Lower lobe of right lung (tissue), 2 donors: ENCODE data around the gene HLA-B. TPM values are rescaled to one million over a fixed set of nuclear protein-coding genes. Genes with fewer than 3 reads are reported as not detected.

ENCODE experiments used
- ATAC-seq, 2 donors: fragments of 200-7000 bp; cut with Tn5 transposase; one replicate each; pipeline ENCODE4 v1.9.1; 2020 to 2022; ENCODE audit warnings: mild to moderate bottlenecking in 2 of 2, moderate library complexity in 2 of 2
- DNase-seq: peaks from one replicate; pipeline ENCODE4 v3.0.0-alpha.2; 2020
- H3K27ac ChIP-seq: fragments of 200-600 bp; one replicate; pipeline ENCODE4 v1.8.0; 2022
- H3K27me3 ChIP-seq: fragments of 200-600 bp; one replicate; pipeline ENCODE4 v1.8.0; 2022; ENCODE audit warnings: low read depth
- H3K36me3 ChIP-seq: fragments of 200-600 bp; one replicate; pipeline ENCODE4 v1.8.0; 2022; ENCODE audit warnings: mild to moderate bottlenecking
- H3K4me1 ChIP-seq: fragments of 200-600 bp; one replicate; pipeline ENCODE4 v1.8.0; 2022
- H3K4me3 ChIP-seq: fragments of 200-600 bp; one replicate; pipeline ENCODE4 v1.8.0; 2022; ENCODE audit warnings: mild to moderate bottlenecking
- H3K9me3 ChIP-seq: fragments of 200-600 bp; one replicate; pipeline ENCODE4 v1.8.0; 2022
- intact Hi-C: fragments of 100-400 bp; cut with DNase I; formaldehyde crosslinking; loops from one replicate; pipeline ENCODE4 v1.11.0; 2022
- total RNA-seq: library from RNA; stranded (reverse); fragmentation: NEBNext Ultra II Directional; extraction: Animal tissue kit (Norgen Biotek cat#: 25700); gene quantifications from one replicate; pipeline ENCODE4 v1.2.1, GENCODE V29; 2021
- TF ChIP-seq, protein P1 (sequence below): fragments of 200-600 bp; IDR thresholded peaks from one replicate; pipeline ENCODE4 v1.8.0; 2022; ENCODE audit warnings: antibody characterized with exemption, mild to moderate bottlenecking
- donor health status: DM: no; HTN: yes; CAD: no; lungs with severe emphysema.

The HLA-B gene
- total RNA-seq, 1 donor from 2014 or later, result 2,736 TPM

DNA sequence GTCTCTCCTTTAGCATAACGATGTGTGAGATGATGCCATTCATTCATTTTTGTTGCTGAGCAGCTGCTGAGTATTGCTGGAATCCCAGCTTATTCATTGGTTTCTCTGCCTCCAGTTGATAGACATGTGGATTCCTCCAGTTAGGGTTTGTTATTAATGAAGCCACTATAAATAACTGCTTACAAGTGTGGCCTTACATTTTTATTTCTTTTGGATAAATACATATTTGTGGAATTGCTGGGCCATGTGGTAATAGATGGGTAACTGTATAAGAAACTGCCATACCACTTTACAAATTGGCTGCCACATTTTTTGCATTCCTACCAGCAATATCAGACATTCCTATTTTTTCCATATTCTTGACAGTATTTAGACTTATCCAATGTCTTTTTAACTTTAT is 2.6 kb upstream of the HLA-B start:
- Histone ChIP-seq H3K36me3 (peaks cover 9% of the 10 kb centered on the region), H3K4me3 (no peak overlapping the region), H3K27me3 (no peaks in the 10 kb centered on the region), H3K27ac (no peak overlapping the region), H3K9me3 (no peaks in the 10 kb centered on the region), H3K4me1 (peaks cover 12% of the 10 kb centered on the region)
- TF ChIP-seq, protein P1, sequence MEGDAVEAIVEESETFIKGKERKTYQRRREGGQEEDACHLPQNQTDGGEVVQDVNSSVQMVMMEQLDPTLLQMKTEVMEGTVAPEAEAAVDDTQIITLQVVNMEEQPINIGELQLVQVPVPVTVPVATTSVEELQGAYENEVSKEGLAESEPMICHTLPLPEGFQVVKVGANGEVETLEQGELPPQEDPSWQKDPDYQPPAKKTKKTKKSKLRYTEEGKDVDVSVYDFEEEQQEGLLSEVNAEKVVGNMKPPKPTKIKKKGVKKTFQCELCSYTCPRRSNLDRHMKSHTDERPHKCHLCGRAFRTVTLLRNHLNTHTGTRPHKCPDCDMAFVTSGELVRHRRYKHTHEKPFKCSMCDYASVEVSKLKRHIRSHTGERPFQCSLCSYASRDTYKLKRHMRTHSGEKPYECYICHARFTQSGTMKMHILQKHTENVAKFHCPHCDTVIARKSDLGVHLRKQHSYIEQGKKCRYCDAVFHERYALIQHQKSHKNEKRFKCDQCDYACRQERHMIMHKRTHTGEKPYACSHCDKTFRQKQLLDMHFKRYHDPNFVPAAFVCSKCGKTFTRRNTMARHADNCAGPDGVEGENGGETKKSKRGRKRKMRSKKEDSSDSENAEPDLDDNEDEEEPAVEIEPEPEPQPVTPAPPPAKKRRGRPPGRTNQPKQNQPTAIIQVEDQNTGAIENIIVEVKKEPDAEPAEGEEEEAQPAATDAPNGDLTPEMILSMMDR, result no peak
- intact Hi-C loops, result loop anchor here (10.0 kb wide), 1 partner anchor 85 kb away; the partner anchor contains the start of gene HLA-C
- no peak for ATAC-seq
- no peak for DNase-seq

DNA sequence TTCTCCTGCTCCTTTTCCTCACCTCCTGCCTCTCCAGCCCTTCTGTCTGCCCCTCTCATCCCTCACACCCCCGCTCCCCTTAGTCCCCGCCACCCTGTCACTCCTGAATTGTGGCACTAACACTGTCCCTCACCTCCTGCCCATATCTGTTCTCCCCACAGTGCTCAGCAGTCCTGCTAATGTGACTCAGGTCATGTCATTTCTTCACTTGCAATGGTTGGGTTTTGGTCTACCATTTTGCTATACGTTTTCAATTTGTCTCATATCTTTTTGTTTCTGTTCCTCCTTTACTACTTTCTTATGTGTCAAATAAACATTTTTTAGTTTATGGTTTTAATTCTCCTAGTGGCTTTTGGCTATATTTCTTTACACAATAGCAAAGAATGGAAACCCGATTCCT is 1.3 kb upstream of the HLA-B start:
- TF ChIP-seq, protein P1, result no peak
- Histone ChIP-seq H3K36me3 (peaks cover 22% of the 10 kb centered on the region), H3K4me1 (peaks cover 15% of the 10 kb centered on the region), H3K27ac (no peak overlapping the region), H3K9me3 (no peaks in the 10 kb centered on the region), H3K4me3 (no peak overlapping the region), H3K27me3 (no peaks in the 10 kb centered on the region)
- intact Hi-C loops, result loop anchor here (10.0 kb wide), 1 partner anchor 84 kb away; the partner anchor contains the start of gene HLA-C
- no peak for DNase-seq
- no peak for ATAC-seq

DNA sequence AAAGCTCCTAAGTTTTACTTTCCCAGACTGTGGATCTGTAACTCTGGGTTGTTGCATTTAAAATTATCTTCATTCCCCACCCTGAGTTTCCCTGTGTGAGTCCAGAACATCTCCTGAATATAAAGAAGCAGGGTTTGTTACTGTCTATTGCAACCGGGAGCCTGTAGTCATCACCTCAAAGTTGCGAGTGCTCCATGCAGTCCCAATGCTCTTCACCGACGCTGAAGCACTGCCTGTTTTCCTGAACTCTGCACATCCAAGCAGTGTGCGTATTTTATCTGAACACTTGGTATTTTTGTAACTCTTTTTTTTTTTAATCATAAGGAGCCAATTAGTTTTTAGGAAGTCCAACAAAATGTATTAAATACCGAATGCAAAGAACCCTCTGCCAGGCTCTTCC is 907 bp upstream of the HLA-B start:
- Histone ChIP-seq H3K4me3 (no peak overlapping the region), H3K4me1 (peaks cover 15% of the 10 kb centered on the region), H3K27ac (no peak overlapping the region), H3K27me3 (no peaks in the 10 kb centered on the region), H3K9me3 (no peaks in the 10 kb centered on the region), H3K36me3 (peaks cover 25% of the 10 kb centered on the region)
- TF ChIP-seq, protein P1, result no peak
- intact Hi-C loops, result loop anchor here (10.0 kb wide), 1 partner anchor 83 kb away; the partner anchor contains the start of gene HLA-C
- DNase-seq (no peak), ATAC-seq (no peak)

DNA sequence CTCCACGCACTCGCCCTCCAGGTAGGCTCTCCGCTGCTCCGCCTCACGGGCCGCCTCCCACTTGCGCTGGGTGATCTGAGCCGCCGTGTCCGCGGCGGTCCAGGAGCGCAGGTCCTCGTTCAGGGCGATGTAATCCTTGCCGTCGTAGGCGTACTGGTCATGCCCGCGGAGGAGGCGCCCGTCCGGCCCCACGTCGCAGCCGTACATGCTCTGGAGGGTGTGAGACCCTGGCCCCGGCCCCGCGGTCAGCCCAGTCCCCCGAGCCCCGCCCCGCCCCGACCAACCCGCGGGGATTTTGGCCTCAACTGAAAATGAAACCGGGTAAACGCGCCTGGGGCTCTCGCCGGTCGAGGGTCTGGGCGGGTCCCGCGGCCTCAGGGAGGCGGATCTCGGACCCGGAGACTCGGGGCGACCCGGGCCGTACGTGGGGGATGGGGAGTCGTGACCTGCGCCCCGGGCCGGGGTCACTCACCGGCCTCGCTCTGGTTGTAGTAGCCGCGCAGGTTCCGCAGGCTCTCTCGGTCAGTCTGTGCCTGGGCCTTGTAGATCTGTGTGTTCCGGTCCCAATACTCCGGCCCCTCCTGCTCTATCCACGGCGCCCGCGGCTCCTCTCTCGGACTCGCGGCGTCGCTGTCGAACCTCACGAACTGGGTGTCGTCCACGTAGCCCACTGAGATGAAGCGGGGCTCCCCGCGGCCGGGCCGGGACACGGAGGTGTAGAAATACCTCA is 598 bp downstream of the HLA-B start:
- H3K4me3 ChIP-seq, result peak overlapping the region; percentile 68
- no peaks in the 10 kb centered on the region for H3K27me3 ChIP-seq
- peaks cover 25% of the 10 kb centered on the region for H3K36me3 ChIP-seq
- TF ChIP-seq, protein P1, result no peak
- H3K9me3 ChIP-seq, result no peaks in the 10 kb centered on the region
- H3K4me1 ChIP-seq, result peaks cover 15% of the 10 kb centered on the region
- intact Hi-C loops, result loop anchor here (10.0 kb wide), 1 partner anchor 82 kb away; the partner anchor contains the start of gene HLA-C
- peak overlapping the region; percentile 84 for H3K27ac ChIP-seq
- DNase-seq (peak; percentile 75), ATAC-seq (peak; percentile 71 to 75)

DNA sequence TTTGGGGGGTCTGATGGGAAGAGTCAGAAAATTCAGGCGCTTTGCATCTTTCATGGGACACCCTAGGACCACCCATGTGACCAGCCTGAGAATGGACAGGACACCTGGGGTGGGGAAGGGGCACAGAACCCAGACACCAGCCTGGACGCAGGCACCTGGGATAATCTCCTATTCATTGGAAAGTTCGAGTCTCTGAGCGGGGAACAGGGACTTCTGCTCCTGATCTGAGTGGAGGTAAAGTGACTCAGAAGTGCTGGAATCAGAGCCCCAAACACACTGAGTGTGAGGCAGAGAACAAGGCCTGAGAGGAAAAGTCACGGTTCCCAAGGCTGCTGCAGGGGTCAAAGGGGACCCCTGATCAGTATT is 1.4 kb downstream of the HLA-B start:
- H3K36me3 ChIP-seq, result peaks cover 25% of the 10 kb centered on the region
- ATAC-seq (no peak), DNase-seq (no peak)
- H3K4me1 ChIP-seq, result peaks cover 15% of the 10 kb centered on the region
- H3K27ac ChIP-seq, result peak overlapping the region; percentile 84
- TF ChIP-seq, protein P1, result no peak
- intact Hi-C loops, result loop anchor here (10.0 kb wide), 1 partner anchor 81 kb away; the partner anchor contains the start of gene HLA-C
- H3K9me3 ChIP-seq, result no peaks in the 10 kb centered on the region
- H3K27me3 ChIP-seq, result no peaks in the 10 kb centered on the region
- H3K4me3 ChIP-seq, result peak overlapping the region; percentile 68
